ENCODE results near the gene TMEM238L.

Gene TMEM238L

DNA sequence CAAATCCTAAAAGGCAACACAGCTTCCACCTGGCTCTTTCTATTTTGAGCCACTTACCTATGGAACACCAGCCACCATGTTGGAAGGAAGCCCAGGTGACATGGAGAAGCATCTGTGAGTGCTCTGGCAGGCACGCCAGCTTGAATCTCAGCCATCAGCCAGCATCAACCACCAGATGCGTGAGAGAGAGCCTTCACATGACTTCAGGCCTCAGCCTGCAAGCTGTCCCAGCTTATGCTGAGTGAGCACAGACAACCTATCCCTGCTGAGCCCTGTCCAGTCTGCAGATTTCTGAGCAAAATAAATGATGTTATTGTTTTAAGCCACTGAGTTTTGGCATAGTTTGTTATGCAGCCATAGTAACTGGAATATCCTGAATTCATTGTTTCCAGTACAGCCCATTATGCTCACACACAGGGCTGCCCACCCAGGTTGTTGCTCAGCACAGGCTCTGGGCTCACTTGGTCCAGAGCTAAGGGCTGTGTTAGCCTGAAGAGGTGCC lies 35.1 kb downstream of the TMEM238L start:
- TF ChIP-seq, protein P1, sequence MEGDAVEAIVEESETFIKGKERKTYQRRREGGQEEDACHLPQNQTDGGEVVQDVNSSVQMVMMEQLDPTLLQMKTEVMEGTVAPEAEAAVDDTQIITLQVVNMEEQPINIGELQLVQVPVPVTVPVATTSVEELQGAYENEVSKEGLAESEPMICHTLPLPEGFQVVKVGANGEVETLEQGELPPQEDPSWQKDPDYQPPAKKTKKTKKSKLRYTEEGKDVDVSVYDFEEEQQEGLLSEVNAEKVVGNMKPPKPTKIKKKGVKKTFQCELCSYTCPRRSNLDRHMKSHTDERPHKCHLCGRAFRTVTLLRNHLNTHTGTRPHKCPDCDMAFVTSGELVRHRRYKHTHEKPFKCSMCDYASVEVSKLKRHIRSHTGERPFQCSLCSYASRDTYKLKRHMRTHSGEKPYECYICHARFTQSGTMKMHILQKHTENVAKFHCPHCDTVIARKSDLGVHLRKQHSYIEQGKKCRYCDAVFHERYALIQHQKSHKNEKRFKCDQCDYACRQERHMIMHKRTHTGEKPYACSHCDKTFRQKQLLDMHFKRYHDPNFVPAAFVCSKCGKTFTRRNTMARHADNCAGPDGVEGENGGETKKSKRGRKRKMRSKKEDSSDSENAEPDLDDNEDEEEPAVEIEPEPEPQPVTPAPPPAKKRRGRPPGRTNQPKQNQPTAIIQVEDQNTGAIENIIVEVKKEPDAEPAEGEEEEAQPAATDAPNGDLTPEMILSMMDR (IDR thresholded peaks at IDR 0.05; ENCODE audit: low read depth, low read length, poor library complexity, severe bottlenecking), result no peak
- no peak for TF ChIP-seq EZH2phosphoT487 (IDR thresholded peaks at IDR 0.05; ENCODE audit: borderline replicate concordance, low read length)
- Histone ChIP-seq H3K36me3 (ENCODE audit: control insufficient read depth, low read length) (no peaks in the 10 kb centered on the region), H3K27me3 (ENCODE audit: control insufficient read depth, low read length) (no peaks in the 10 kb centered on the region), H3K9me3 (ENCODE audit: control insufficient read depth, insufficient read depth, low read length) (peaks cover 11% of the 10 kb centered on the region), H3K4me2 (ENCODE audit: low read length) (no peak overlapping the region), H3K4me1 (ENCODE audit: control insufficient read depth, low read length) (no peaks in the 10 kb centered on the region), H3K27ac (ENCODE audit: low read depth, low read length) (no peak overlapping the region), H3K9me2 (replicated peaks; ENCODE audit: control insufficient read depth, low read length) (no peaks in the 10 kb centered on the region), H3F3A (ENCODE audit: control insufficient read depth, insufficient read depth) (no peaks in the 10 kb centered on the region), H3K4me3 (ENCODE audit: low read length) (no peak overlapping the region), H3K79me2 (ENCODE audit: control insufficient read depth, low read length) (no peaks in the 10 kb centered on the region), H4K20me1 (ENCODE audit: control insufficient read depth, insufficient read depth, low read depth, low read length) (no peaks in the 10 kb centered on the region)

DNA sequence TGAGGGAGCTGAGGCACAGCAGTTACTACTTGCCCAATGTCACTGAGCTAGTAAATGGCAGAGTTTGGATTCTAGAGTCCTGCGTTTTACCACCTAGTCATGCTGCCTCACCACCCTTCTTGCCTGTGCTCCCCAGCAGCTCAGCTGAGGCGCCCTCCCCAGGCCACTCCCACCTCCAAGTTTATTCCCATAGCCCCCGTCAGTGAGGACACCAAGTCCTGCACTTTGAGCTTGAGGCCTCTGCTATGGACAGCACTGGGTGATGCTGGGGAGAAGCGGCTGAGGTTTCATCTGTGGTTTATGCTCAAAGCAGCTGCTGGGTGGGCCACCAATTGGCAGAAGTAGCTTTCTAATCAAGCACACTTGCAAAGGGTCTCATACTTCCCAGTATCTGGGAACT lies 36.7 kb downstream of the TMEM238L start:
- Histone ChIP-seq H3K4me2 (ENCODE audit: low read length) (no peak overlapping the region), H3K4me1 (ENCODE audit: control insufficient read depth, low read length) (no peaks in the 10 kb centered on the region), H3F3A (ENCODE audit: control insufficient read depth, insufficient read depth) (no peaks in the 10 kb centered on the region), H3K9me2 (replicated peaks; ENCODE audit: control insufficient read depth, low read length) (no peaks in the 10 kb centered on the region), H3K27me3 (ENCODE audit: control insufficient read depth, low read length) (no peaks in the 10 kb centered on the region), H3K9me3 (ENCODE audit: control insufficient read depth, insufficient read depth, low read length) (peaks cover 7% of the 10 kb centered on the region), H3K4me3 (ENCODE audit: low read length) (no peak overlapping the region), H3K36me3 (ENCODE audit: control insufficient read depth, low read length) (no peaks in the 10 kb centered on the region), H3K27ac (ENCODE audit: low read depth, low read length) (no peak overlapping the region), H3K79me2 (ENCODE audit: control insufficient read depth, low read length) (no peaks in the 10 kb centered on the region), H4K20me1 (ENCODE audit: control insufficient read depth, insufficient read depth, low read depth, low read length) (no peaks in the 10 kb centered on the region)
- TF ChIP-seq, protein P1 (IDR thresholded peaks at IDR 0.05; ENCODE audit: low read depth, low read length, poor library complexity, severe bottlenecking), result no peak
- no peak for TF ChIP-seq EZH2phosphoT487 (IDR thresholded peaks at IDR 0.05; ENCODE audit: borderline replicate concordance, low read length)

DNA sequence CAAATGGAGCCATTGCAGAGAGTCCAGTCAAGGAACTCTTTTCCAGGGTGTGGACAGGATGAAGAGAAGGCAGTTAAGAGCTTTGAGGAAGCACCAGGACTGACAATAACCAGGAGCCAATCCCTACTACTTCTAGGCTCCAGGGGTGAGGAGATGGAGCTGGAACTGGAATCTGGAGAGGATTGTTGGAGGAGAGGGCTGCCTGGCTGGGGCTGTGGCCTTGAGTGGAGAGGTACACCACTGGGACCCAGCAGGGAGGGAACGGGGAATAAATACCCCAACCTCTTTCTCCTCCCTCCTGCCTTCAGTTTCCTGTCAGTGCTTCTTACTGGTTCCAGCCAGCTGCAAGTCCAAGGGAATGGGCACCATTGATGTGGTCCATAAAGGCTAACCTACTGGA lies 41.9 kb downstream of the TMEM238L start:
- TF ChIP-seq, protein P1 (IDR thresholded peaks at IDR 0.05; ENCODE audit: low read depth, low read length, poor library complexity, severe bottlenecking), result no peak
- TF ChIP-seq EZH2phosphoT487 (IDR thresholded peaks at IDR 0.05; ENCODE audit: borderline replicate concordance, low read length), result no peak
- no peak overlapping the region for H3K27ac ChIP-seq (ENCODE audit: low read depth, low read length)
- no peak overlapping the region for H3K4me2 ChIP-seq (ENCODE audit: low read length)
- H3K79me2 ChIP-seq (ENCODE audit: control insufficient read depth, low read length), result no peaks in the 10 kb centered on the region
- no peaks in the 10 kb centered on the region for H3K9me3 ChIP-seq (ENCODE audit: control insufficient read depth, insufficient read depth, low read length)
- H4K20me1 ChIP-seq (ENCODE audit: control insufficient read depth, insufficient read depth, low read depth, low read length), result no peaks in the 10 kb centered on the region
- no peaks in the 10 kb centered on the region for H3F3A ChIP-seq (ENCODE audit: control insufficient read depth, insufficient read depth)
- H3K4me3 ChIP-seq (ENCODE audit: low read length), result no peak overlapping the region
- H3K4me1 ChIP-seq (ENCODE audit: control insufficient read depth, low read length), result no peaks in the 10 kb centered on the region
- no peaks in the 10 kb centered on the region for H3K27me3 ChIP-seq (ENCODE audit: control insufficient read depth, low read length)
- H3K9me2 ChIP-seq (replicated peaks; ENCODE audit: control insufficient read depth, low read length), result no peaks in the 10 kb centered on the region
- H3K36me3 ChIP-seq (ENCODE audit: control insufficient read depth, low read length), result no peaks in the 10 kb centered on the region

Measured in DOHH2 (cell line).